Stomach (tissue), 4 donors: ENCODE measurements around the gene KANSL1.

Experiments
- EP300 ChIP-seq: sonication (generic); formaldehyde crosslinking; IDR thresholded peaks from one replicate; pipeline ENCODE4 v1.6.1; 2017; ENCODE audit warnings: antibody characterized with exemption
- POLR2A ChIP-seq, 4 donors: fragments of 450-650 bp; IDR thresholded peaks; one replicate each; pipeline ENCODE4 v1.6.1; 2016; ENCODE audit warnings: antibody characterized with exemption in 4 of 4, control low read depth in 2 of 4, mild to moderate bottlenecking in 1 of 4, moderate library complexity in 1 of 4
- POLR2AphosphoS5 ChIP-seq, 3 donors: sonication (generic); formaldehyde crosslinking; IDR thresholded peaks; one replicate each; pipeline ENCODE4 v1.6.1; 2016; ENCODE audit warnings: antibody characterized with exemption in 3 of 3
- TF ChIP-seq, protein P1 (sequence below), 7 experiments: fragments of 450-650 bp in 4 of 7; fragments of 200-600 bp in 3 of 7; sonication (generic) in 3 of 7; IDR thresholded peaks; one replicate each; pipeline ENCODE4 v1.5.1; 2016 to 2019; ENCODE audit warnings: antibody characterized with exemption in 7 of 7, control low read depth in 2 of 7, mild to moderate bottlenecking in 1 of 7

DNA sequence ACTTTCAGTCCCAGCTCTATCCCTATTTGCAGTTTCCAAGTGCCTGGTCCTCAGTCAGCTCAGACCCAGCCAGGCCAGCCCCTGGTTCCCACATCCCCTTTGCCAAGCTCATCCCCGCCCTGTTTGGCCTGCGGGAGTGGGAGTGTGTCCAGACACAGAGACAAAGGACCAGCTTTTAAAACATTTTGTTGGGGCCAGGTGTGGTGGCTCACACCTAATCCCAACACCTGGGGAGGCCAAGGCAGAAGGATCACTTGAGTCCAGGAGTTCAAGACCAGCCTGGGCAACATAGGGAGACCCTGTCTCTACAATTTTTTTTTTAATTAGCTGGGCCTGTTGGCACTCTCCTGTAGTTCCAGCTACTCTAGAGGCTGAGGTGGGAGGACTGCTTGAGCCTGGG, 192.5 kb downstream of the KANSL1 start:
- TF ChIP-seq, protein P1, sequence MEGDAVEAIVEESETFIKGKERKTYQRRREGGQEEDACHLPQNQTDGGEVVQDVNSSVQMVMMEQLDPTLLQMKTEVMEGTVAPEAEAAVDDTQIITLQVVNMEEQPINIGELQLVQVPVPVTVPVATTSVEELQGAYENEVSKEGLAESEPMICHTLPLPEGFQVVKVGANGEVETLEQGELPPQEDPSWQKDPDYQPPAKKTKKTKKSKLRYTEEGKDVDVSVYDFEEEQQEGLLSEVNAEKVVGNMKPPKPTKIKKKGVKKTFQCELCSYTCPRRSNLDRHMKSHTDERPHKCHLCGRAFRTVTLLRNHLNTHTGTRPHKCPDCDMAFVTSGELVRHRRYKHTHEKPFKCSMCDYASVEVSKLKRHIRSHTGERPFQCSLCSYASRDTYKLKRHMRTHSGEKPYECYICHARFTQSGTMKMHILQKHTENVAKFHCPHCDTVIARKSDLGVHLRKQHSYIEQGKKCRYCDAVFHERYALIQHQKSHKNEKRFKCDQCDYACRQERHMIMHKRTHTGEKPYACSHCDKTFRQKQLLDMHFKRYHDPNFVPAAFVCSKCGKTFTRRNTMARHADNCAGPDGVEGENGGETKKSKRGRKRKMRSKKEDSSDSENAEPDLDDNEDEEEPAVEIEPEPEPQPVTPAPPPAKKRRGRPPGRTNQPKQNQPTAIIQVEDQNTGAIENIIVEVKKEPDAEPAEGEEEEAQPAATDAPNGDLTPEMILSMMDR (IDR thresholded peaks at IDR 0.05): no peak
- no peak for TF ChIP-seq POLR2AphosphoS5 (IDR thresholded peaks at IDR 0.05)
- no peak for TF ChIP-seq POLR2A (IDR thresholded peaks at IDR 0.05)
- TF ChIP-seq EP300: no peak
